ENCODE measurements around the gene ZNF784.
"Not testable (repeated sequence)": the region's sequence is repeated elsewhere in the genome, so short reads cannot be mapped to it uniquely, and the experiment has no call there.

Gene ZNF784

GRCh38 chr19:55586976-55587668 lies 37.2 kb downstream of the ZNF784 start:
- Histone ChIP-seq H3K27ac (peak overlapping the region; percentile 40), H3K79me2 (no peaks in the 10 kb centered on the region), H3K36me3 (ENCODE audit: control insufficient read depth, insufficient read depth, low read length) (no peaks in the 10 kb centered on the region), H2AFZ (peak overlapping the region; percentile 83), H3K4me3 (ENCODE audit: low read depth, low read length) (peak overlapping the region; percentile 47), H3K4me1 (peaks cover 9% of the 10 kb centered on the region), H3K9me3 (ENCODE audit: control insufficient read depth, low read length) (no peaks in the 10 kb centered on the region), H3K9ac (no peak overlapping the region), H3K4me2 (ENCODE audit: low read length) (peak overlapping the region; percentile 75), H3K27me3 (ENCODE audit: control insufficient read depth, insufficient read depth, low read length) (no peaks in the 10 kb centered on the region)
- no peak for TF ChIP-seq CTCF (IDR thresholded peaks at IDR 0.05)

GRCh38 chr19:55585658-55586339 lies 38.6 kb downstream of the ZNF784 start:
- Histone ChIP-seq H3K9ac (no peak overlapping the region), H2AFZ (peak overlapping the region; percentile 83), H3K4me3 (ENCODE audit: low read depth, low read length) (peak overlapping the region; percentile 21), H3K9me3 (ENCODE audit: control insufficient read depth, low read length) (no peaks in the 10 kb centered on the region), H3K4me1 (peaks cover 21% of the 10 kb centered on the region), H3K36me3 (ENCODE audit: control insufficient read depth, insufficient read depth, low read length) (no peaks in the 10 kb centered on the region), H3K4me2 (ENCODE audit: low read length) (peak overlapping the region; percentile 79), H3K27ac (peak overlapping the region; percentile 62), H3K27me3 (ENCODE audit: control insufficient read depth, insufficient read depth, low read length) (no peaks in the 10 kb centered on the region), H3K79me2 (no peaks in the 10 kb centered on the region)
- no peak for TF ChIP-seq CTCF (IDR thresholded peaks at IDR 0.05)

- no peaks in the 10 kb centered on the region for H3K36me3 ChIP-seq (ENCODE audit: control insufficient read depth, insufficient read depth, low read length)
- H3K27ac ChIP-seq = peak overlapping the region; percentile 62
- no peak overlapping the region for H3K4me3 ChIP-seq (ENCODE audit: low read depth, low read length)
- no peak overlapping the region for H2AFZ ChIP-seq
- no peak overlapping the region for H3K4me2 ChIP-seq (ENCODE audit: low read length)
- no peak for TF ChIP-seq CTCF (IDR thresholded peaks at IDR 0.05)
- peaks cover 21% of the 10 kb centered on the region for H3K4me1 ChIP-seq
- H3K9ac ChIP-seq = no peak overlapping the region
- no peaks in the 10 kb centered on the region for H3K9me3 ChIP-seq (ENCODE audit: control insufficient read depth, low read length)
- H3K79me2 ChIP-seq = no peaks in the 10 kb centered on the region
- no peaks in the 10 kb centered on the region for H3K27me3 ChIP-seq (ENCODE audit: control insufficient read depth, insufficient read depth, low read length)
These were observed 39.5 kb downstream of the ZNF784 start for GRCh38 chr19:55584871-55585270.

GRCh38 chr19:55583897-55584296 lies 40.5 kb downstream of the ZNF784 start:
- H3K27ac ChIP-seq; H3K4me2 ChIP-seq (ENCODE audit: low read length): not testable (repeated sequence)

GRCh38 chr19:55582284-55582683 lies 42.1 kb downstream of the ZNF784 start:
- H3K79me2 ChIP-seq; H3K36me3 ChIP-seq (ENCODE audit: control insufficient read depth, insufficient read depth, low read length); H3K4me3 ChIP-seq (ENCODE audit: low read depth, low read length); H3K9ac ChIP-seq; H3K27me3 ChIP-seq (ENCODE audit: control insufficient read depth, insufficient read depth, low read length); H3K4me2 ChIP-seq (ENCODE audit: low read length); H3K9me3 ChIP-seq (ENCODE audit: control insufficient read depth, low read length): not testable (repeated sequence)
- Histone ChIP-seq H2AFZ (peak overlapping the region; percentile 98), H3K27ac (peak overlapping the region; percentile 91), H3K4me1 (peaks cover 21% of the 10 kb centered on the region)

More at GRCh38 chr19:55583897-55584296, 40.5 kb downstream of the ZNF784 start:
- H3K9me3 ChIP-seq (ENCODE audit: control insufficient read depth, low read length); H3K27me3 ChIP-seq (ENCODE audit: control insufficient read depth, insufficient read depth, low read length); H3K4me3 ChIP-seq (ENCODE audit: low read depth, low read length); H3K9ac ChIP-seq; H2AFZ ChIP-seq; H3K36me3 ChIP-seq (ENCODE audit: control insufficient read depth, insufficient read depth, low read length); H3K79me2 ChIP-seq: not testable (repeated sequence)
- peaks cover 21% of the 10 kb centered on the region for H3K4me1 ChIP-seq

Measured in parathyroid adenoma (tissue), 2 donors.